Astrocyte (in vitro differentiated cells and primary cell): Measurements from ENCODE around the gene SMARCA4. TPM values are rescaled to one million over a fixed set of nuclear protein-coding genes. Genes with fewer than 3 reads are reported as not detected.

Source experiments
- DNase-seq: peaks from one replicate; pipeline ENCODE4 v3.0.0-alpha.2; 2010; ENCODE audit warnings: low read depth
- FAIRE-seq: peaks from 2 replicates; lab custom pipeline; 2011; peaks lifted over from hg19 to GRCh38; lab: Jason Lieb, UNC
- H2AFZ ChIP-seq: 2 replicates; pipeline ENCODE4 v1.6.0; 2012; ENCODE audit warnings: low read depth, low read length, inconsistent platforms
- H3K27ac ChIP-seq: 2 replicates; pipeline ENCODE4 v1.5.1; 2011; ENCODE audit warnings: low read depth, low read length, inconsistent platforms
- H3K27me3 ChIP-seq: 2 replicates; pipeline ENCODE4 v1.6.0; 2011; ENCODE audit warnings: low read length, inconsistent platforms; ENCODE audit not compliant: insufficient read depth
- H3K36me3 ChIP-seq: 2 replicates; pipeline ENCODE4 v1.5.1; 2011; ENCODE audit warnings: low read length, inconsistent platforms; ENCODE audit not compliant: insufficient read depth
- H3K4me1 ChIP-seq: 2 replicates; pipeline ENCODE4 v1.5.1; 2011; ENCODE audit warnings: low read length, inconsistent platforms; ENCODE audit not compliant: insufficient read depth
- H3K4me2 ChIP-seq: 2 replicates; pipeline ENCODE4 v1.6.0; 2012; ENCODE audit warnings: low read length, inconsistent platforms
- H3K4me3 ChIP-seq: 2 replicates; pipeline ENCODE4 v1.5.1; 2011; ENCODE audit warnings: low read depth, mild to moderate bottlenecking, low read length, inconsistent platforms; ENCODE audit not compliant: insufficient read depth
- H3K79me2 ChIP-seq: 2 replicates; pipeline ENCODE4 v1.6.0; 2012; ENCODE audit warnings: mild to moderate bottlenecking, low read length, inconsistent platforms; ENCODE audit not compliant: insufficient read depth
- H3K9ac ChIP-seq: 2 replicates; pipeline ENCODE4 v1.6.0; 2012; ENCODE audit warnings: mild to moderate bottlenecking, low read length, inconsistent platforms
- H3K9me3 ChIP-seq: 2 replicates; pipeline ENCODE4 v1.5.1; 2012; ENCODE audit warnings: low read depth, mild to moderate bottlenecking, low read length, inconsistent platforms; ENCODE audit not compliant: insufficient read depth
- H4K20me1 ChIP-seq: 2 replicates; pipeline ENCODE4 v1.6.0; 2012; ENCODE audit warnings: low read length, inconsistent platforms; ENCODE audit not compliant: insufficient read depth
- H3K27ac Mint-ChIP-seq: one replicate; pipeline ENCODE4 v1.8.0; 2021; ENCODE audit warnings: mild to moderate bottlenecking, mixed read lengths; ENCODE audit not compliant: unreplicated experiment
- H3K27me3 Mint-ChIP-seq: one replicate; pipeline ENCODE4 v1.8.0; 2021; ENCODE audit warnings: low read depth, mixed read lengths; ENCODE audit not compliant: unreplicated experiment
- H3K36me3 Mint-ChIP-seq: one replicate; pipeline ENCODE4 v1.8.0; 2021; ENCODE audit warnings: low read depth, mixed read lengths; ENCODE audit not compliant: unreplicated experiment
- H3K4me1 Mint-ChIP-seq: one replicate; pipeline ENCODE4 v1.8.0; 2021; ENCODE audit warnings: low read depth, mixed read lengths; ENCODE audit not compliant: unreplicated experiment
- H3K4me3 Mint-ChIP-seq: one replicate; pipeline ENCODE4 v1.8.0; 2021; ENCODE audit warnings: mild to moderate bottlenecking, moderate library complexity, mixed read lengths; ENCODE audit not compliant: unreplicated experiment
- H3K9me3 Mint-ChIP-seq: one replicate; pipeline ENCODE4 v1.8.0; 2021; ENCODE audit warnings: mild to moderate bottlenecking, mixed read lengths; ENCODE audit not compliant: unreplicated experiment
- CTCF ChIP-seq: IDR thresholded peaks from 2 replicates; pipeline ENCODE4 v1.5.1; 2011; ENCODE audit warnings: low read depth, mild to moderate bottlenecking, inconsistent platforms, low read length, moderate library complexity; ENCODE audit not compliant: insufficient read depth
- EZH2 ChIP-seq: IDR thresholded peaks from 2 replicates; pipeline ENCODE4 v1.6.1; 2012; ENCODE audit warnings: mild to moderate bottlenecking, low read length, inconsistent platforms; ENCODE audit not compliant: insufficient read depth
- total RNA-seq: library from RNA; stranded (reverse); gene quantifications from 2 replicates; pipeline ENCODE4 v1.2.1, GENCODE V29; 2021

Gene SMARCA4
- total RNA-seq, 1 donor from 2014 or later, result 159 TPM

- H3K36me3 Mint-ChIP-seq, result peaks cover 11% of the 10 kb centered on the region
- H3K27me3 Mint-ChIP-seq, result no peaks in the 10 kb centered on the region
- no peaks in the 10 kb centered on the region for H3K9me3 ChIP-seq
- no peak overlapping the region for H3K4me3 ChIP-seq
- DNase-seq, result no peak
- H3K4me1 ChIP-seq, result no peaks in the 10 kb centered on the region
- peaks cover 12% of the 10 kb centered on the region for H3K79me2 ChIP-seq
- no peaks in the 10 kb centered on the region for H3K9me3 Mint-ChIP-seq
- H3K4me2 ChIP-seq, result no peak overlapping the region
- H2AFZ ChIP-seq, result no peak overlapping the region
- no peak overlapping the region for H3K27ac ChIP-seq
- H4K20me1 ChIP-seq, result peaks cover 42% of the 10 kb centered on the region
- no peaks in the 10 kb centered on the region for H3K4me1 Mint-ChIP-seq
- TF ChIP-seq EZH2 (no peak), CTCF (no peak)
- H3K9ac ChIP-seq, result no peak overlapping the region
- no peaks in the 10 kb centered on the region for H3K27me3 ChIP-seq
- FAIRE-seq, result no peak
- H3K36me3 ChIP-seq, result peaks cover 41% of the 10 kb centered on the region
- H3K4me3 Mint-ChIP-seq, result no peak overlapping the region
- H3K27ac Mint-ChIP-seq, result no peak overlapping the region
These were observed 35.2 kb downstream of the SMARCA4 start for GRCh38 chr19:10995926-10996600.

- peaks cover 48% of the 10 kb centered on the region for H3K36me3 ChIP-seq
- no peak overlapping the region for H3K4me3 Mint-ChIP-seq
- H3K27me3 Mint-ChIP-seq, result no peaks in the 10 kb centered on the region
- peaks cover 12% of the 10 kb centered on the region for H3K79me2 ChIP-seq
- DNase-seq (no peak), FAIRE-seq (no peak)
- no peaks in the 10 kb centered on the region for H3K4me1 Mint-ChIP-seq
- H3K4me3 ChIP-seq, result no peak overlapping the region
- no peaks in the 10 kb centered on the region for H3K9me3 Mint-ChIP-seq
- no peak overlapping the region for H3K27ac Mint-ChIP-seq
- H3K9me3 ChIP-seq, result no peaks in the 10 kb centered on the region
- no peak for TF ChIP-seq EZH2
- no peak for TF ChIP-seq CTCF
- H3K4me1 ChIP-seq, result no peaks in the 10 kb centered on the region
- H3K27ac ChIP-seq, result no peak overlapping the region
- H3K36me3 Mint-ChIP-seq, result peaks cover 8% of the 10 kb centered on the region
- no peak overlapping the region for H3K4me2 ChIP-seq
- H3K27me3 ChIP-seq, result no peaks in the 10 kb centered on the region
- no peak overlapping the region for H3K9ac ChIP-seq
- peaks cover 33% of the 10 kb centered on the region for H4K20me1 ChIP-seq
- H2AFZ ChIP-seq, result no peak overlapping the region
These were observed 37.3 kb downstream of the SMARCA4 start for GRCh38 chr19:10998045-10998533.

GRCh38 chr19:10998666-10999065 is 37.8 kb downstream of the SMARCA4 start:
- H2AFZ ChIP-seq, result no peak overlapping the region
- Mint-ChIP-seq H3K4me1 (no peaks in the 10 kb centered on the region), H3K27ac (no peak overlapping the region), H3K27me3 (no peaks in the 10 kb centered on the region), H3K36me3 (peaks cover 8% of the 10 kb centered on the region), H3K9me3 (no peaks in the 10 kb centered on the region), H3K4me3 (no peak overlapping the region)
- H4K20me1 ChIP-seq, result peaks cover 29% of the 10 kb centered on the region
- no peaks in the 10 kb centered on the region for H3K4me1 ChIP-seq
- TF ChIP-seq EZH2 (no peak), CTCF (no peak)
- no peak overlapping the region for H3K9ac ChIP-seq
- H3K4me3 ChIP-seq, result no peak overlapping the region
- DNase-seq, result no peak
- peaks cover 52% of the 10 kb centered on the region for H3K36me3 ChIP-seq
- peaks cover 12% of the 10 kb centered on the region for H3K79me2 ChIP-seq
- no peak overlapping the region for H3K27ac ChIP-seq
- no peak overlapping the region for H3K4me2 ChIP-seq
- H3K27me3 ChIP-seq, result no peaks in the 10 kb centered on the region
- H3K9me3 ChIP-seq, result no peaks in the 10 kb centered on the region
- FAIRE-seq, result no peak
